Measurements from ENCODE around the gene ARMC2. TPM values are rescaled to one million over a fixed set of nuclear protein-coding genes. Genes with fewer than 3 reads are reported as not detected.
A peak's percentile ranks its signal among the peaks of the same experiment; 100 is the strongest.

ARMC2 gene
- total and polyA plus RNA-seq, 10 donors: 1.4 to 12.2 (median 5.7) TPM

GRCh38 chr6:108998485-108998884 lies 150.3 kb downstream of the ARMC2 start:
- peaks cover 19 to 39% (median 25%) of the 10 kb centered on the region in 6 donors for H3K4me1 ChIP-seq

GRCh38 chr6:108999428-108999827 lies 151.2 kb downstream of the ARMC2 start:
- H3K4me3 ChIP-seq: no peak overlapping the region
- DNase-seq: no peak
- H3K9me3 ChIP-seq: no peaks in the 10 kb centered on the region
- H3K36me3 ChIP-seq: peaks cover 0 to 82% (median 45%) of the 10 kb centered on the region in 6 donors
- TF ChIP-seq POLR2A (IDR thresholded peaks at IDR 0.05) (no peak), CTCF (IDR thresholded peaks at IDR 0.05 in 8 of 11, conservative IDR thresholded peaks at IDR 0.05 in 3 of 11) (no peak), POLR2AphosphoS5 (IDR thresholded peaks at IDR 0.05) (no peak)
- H3K27me3 ChIP-seq (replicated peaks in 1 of 7): no peaks in the 10 kb centered on the region
- peaks cover 24 to 48% (median 34%) of the 10 kb centered on the region in 6 donors for H3K4me1 ChIP-seq
- intact Hi-C loops (cut with DNase I; ENCODE audit: low total_unique reads): no loop called here
- WGBS, 5 donors: 92 to 96% (median 93%) methylated on average over 5 of the region's 5 CpGs
- no peak overlapping the region for H3K27ac ChIP-seq

More at GRCh38 chr6:108998485-108998884, 150.3 kb downstream of the ARMC2 start:
- 93 to 97% (median 95%) methylated on average over 3 of the region's 3 CpGs for WGBS, 5 donors
- TF ChIP-seq CTCF (IDR thresholded peaks at IDR 0.05 in 8 of 11, conservative IDR thresholded peaks at IDR 0.05 in 3 of 11): no peak
- no peak for TF ChIP-seq POLR2A (IDR thresholded peaks at IDR 0.05)
- TF ChIP-seq POLR2AphosphoS5 (IDR thresholded peaks at IDR 0.05): no peak
- Histone ChIP-seq H3K9me3 (no peaks in the 10 kb centered on the region), H3K36me3 (peaks cover 0 to 92% (median 55%) of the 10 kb centered on the region in 6 donors), H3K4me3 (no peak overlapping the region), H3K27ac (no peak overlapping the region), H3K27me3 (replicated peaks in 1 of 7) (no peaks in the 10 kb centered on the region)
- intact Hi-C loops (cut with DNase I; ENCODE audit: low total_unique reads): no loop called here
- DNase-seq: no peak

- 84 to 99% (median 92%) methylated on average over 2 of the region's 2 CpGs for WGBS, 5 donors
- intact Hi-C loops (cut with DNase I; ENCODE audit: low total_unique reads): no loop called here
- Histone ChIP-seq H3K27me3 (replicated peaks in 1 of 7) (no peaks in the 10 kb centered on the region), H3K4me1 (peaks cover 24 to 57% (median 42%) of the 10 kb centered on the region in 6 donors), H3K4me3 (no peak overlapping the region), H3K9me3 (no peaks in the 10 kb centered on the region), H3K36me3 (peaks cover 0 to 74% (median 41%) of the 10 kb centered on the region in 6 donors), H3K27ac (no peak overlapping the region)
- TF ChIP-seq CTCF (IDR thresholded peaks at IDR 0.05 in 8 of 11, conservative IDR thresholded peaks at IDR 0.05 in 3 of 11) (no peak), POLR2AphosphoS5 (IDR thresholded peaks at IDR 0.05) (no peak), POLR2A (IDR thresholded peaks at IDR 0.05) (no peak)
- no peak for DNase-seq
Observed at GRCh38 chr6:109000289-109000688, 152.1 kb downstream of the ARMC2 start.

- Histone ChIP-seq H3K9me3 (no peaks in the 10 kb centered on the region), H3K4me1 (peaks cover 24 to 68% (median 53%) of the 10 kb centered on the region in 6 donors), H3K27ac (peak overlapping the region in 7 of 8 donors; percentile 37 to 63 (median 52)), H3K4me3 (peak overlapping the region in 1 of 8 donors; percentile 32), H3K36me3 (peaks cover 0 to 63% (median 37%) of the 10 kb centered on the region in 6 donors), H3K27me3 (replicated peaks in 1 of 7) (no peaks in the 10 kb centered on the region)
- WGBS, 5 donors: 76 to 91% (median 87%) methylated on average over 7 of the region's 7 CpGs
- TF ChIP-seq POLR2AphosphoS5 (IDR thresholded peaks at IDR 0.05) (no peak), POLR2A (IDR thresholded peaks at IDR 0.05) (no peak), CTCF (IDR thresholded peaks at IDR 0.05 in 8 of 11, conservative IDR thresholded peaks at IDR 0.05 in 3 of 11) (no peak)
- intact Hi-C loops (cut with DNase I; ENCODE audit: low total_unique reads): no loop called here
- no peak for DNase-seq
Observed at GRCh38 chr6:109001291-109001894, 153.2 kb downstream of the ARMC2 start.
